Karpas-422 (cell line): Measurements from ENCODE around the gene WDR41. TPM values are rescaled to one million over a fixed set of nuclear protein-coding genes. Genes with fewer than 3 reads are reported as not detected.
"Not testable (repeated sequence)": the region's sequence is repeated elsewhere in the genome, so short reads cannot be mapped to it uniquely, and the experiment has no call there.

Source experiments
- DNase-seq: peaks from one replicate; pipeline ENCODE4 v3.0.0-alpha.2; 2015
- H2AFZ ChIP-seq: fragments of 200-600 bp; sonication (generic); 2 replicates; pipeline ENCODE4 v1.6.1; 2014; ENCODE audit warnings: antibody characterized with exemption, low read length, mixed read lengths
- H3K27ac ChIP-seq: fragments of 200-600 bp; sonication (generic); 2 replicates; pipeline ENCODE4 v1.5.1; 2014; ENCODE audit warnings: mild to moderate bottlenecking, low read length, moderate library complexity
- H3K27me3 ChIP-seq: fragments of 200-600 bp; sonication (generic); 2 replicates; pipeline ENCODE4 v1.6.1; 2014; ENCODE audit warnings: low read length, mixed read lengths
- H3K36me3 ChIP-seq: fragments of 200-600 bp; sonication (generic); 2 replicates; pipeline ENCODE4 v1.6.1; 2014; ENCODE audit warnings: low read length, mixed read lengths; ENCODE audit not compliant: insufficient read depth
- H3K4me1 ChIP-seq: fragments of 200-600 bp; sonication (generic); 2 replicates; pipeline ENCODE4 v1.6.1; 2014; ENCODE audit warnings: mild to moderate bottlenecking, low read length, mixed read lengths
- H3K4me2 ChIP-seq: fragments of 200-600 bp; sonication (generic); 2 replicates; pipeline ENCODE4 v1.6.1; 2014; ENCODE audit warnings: low read length, low read depth, mild to moderate bottlenecking; ENCODE audit not compliant: poor library complexity, severe bottlenecking
- H3K4me3 ChIP-seq: fragments of 200-600 bp; sonication (generic); 2 replicates; pipeline ENCODE4 v1.5.1; 2014; ENCODE audit warnings: mild to moderate bottlenecking, antibody characterized with exemption, low read length, mixed read lengths
- H3K79me2 ChIP-seq: fragments of 200-600 bp; sonication (generic); 2 replicates; pipeline ENCODE4 v1.6.1; 2014; ENCODE audit warnings: mild to moderate bottlenecking, low read length, mixed read lengths
- H3K9ac ChIP-seq: fragments of 200-600 bp; sonication (generic); 2 replicates; pipeline ENCODE4 v1.6.0; 2014; ENCODE audit warnings: low read length
- H3K9me2 ChIP-seq: fragments of 200-600 bp; sonication (generic), shearing (Covaris generic); replicated peaks from 2 replicates; pipeline ENCODE4 v1.6.0; 2014; ENCODE audit warnings: mild to moderate bottlenecking, low read length, moderate library complexity; ENCODE audit not compliant: insufficient read depth
- H3K9me3 ChIP-seq: fragments of 300-700, 200-600 bp; sonication (generic); 2 replicates; pipeline ENCODE4 v1.6.1; 2014; ENCODE audit warnings: low read length, mixed read lengths
- H4K20me1 ChIP-seq: fragments of 200-600 bp; sonication (generic); 2 replicates; pipeline ENCODE4 v1.6.1; 2014; ENCODE audit warnings: mild to moderate bottlenecking, antibody characterized with exemption, low read length, low read depth; ENCODE audit not compliant: insufficient read depth
- total RNA-seq: library from RNA; depleted of rRNA; stranded (reverse); fragments of >200 nt; shearing (Covaris generic); gene quantifications from 2 replicates; pipeline ENCODE4 v1.2.3, GENCODE V29; 2014; ENCODE audit warnings: low replicate concordance

WDR41 gene
- total RNA-seq, 1 experiment from 2014 or later, result 146 TPM

DNA sequence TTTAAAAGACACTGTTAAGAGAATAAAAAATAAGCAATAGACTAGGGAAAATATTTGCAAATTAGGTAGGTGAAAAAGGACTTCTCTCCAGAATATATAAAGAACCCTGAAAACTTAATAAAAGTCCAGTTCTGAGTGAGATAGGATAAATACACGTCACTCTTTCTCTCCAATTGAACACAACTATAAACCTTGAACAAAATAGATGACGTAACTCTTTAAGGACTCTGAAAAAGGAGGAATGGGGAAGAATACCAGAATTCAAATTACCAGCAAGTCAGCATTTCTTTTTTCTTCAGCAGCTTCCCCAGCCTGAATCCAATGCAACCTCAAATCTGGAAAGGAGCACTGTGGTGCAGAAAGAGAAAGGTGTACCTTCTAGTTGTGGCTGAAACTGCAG, 6.8 kb upstream of the WDR41 start:
- Histone ChIP-seq H3K9me2 (no peaks in the 10 kb centered on the region), H4K20me1 (no peaks in the 10 kb centered on the region), H2AFZ (no peak overlapping the region), H3K79me2 (no peaks in the 10 kb centered on the region), H3K4me3 (no peak overlapping the region), H3K27ac (no peak overlapping the region), H3K9ac (no peak overlapping the region), H3K4me1 (no peaks in the 10 kb centered on the region), H3K27me3 (no peaks in the 10 kb centered on the region; the same call in 1 of the 2 replicates), H3K9me3 (no peaks in the 10 kb centered on the region), H3K36me3 (no peaks in the 10 kb centered on the region), H3K4me2 (no peak overlapping the region)
- DNase-seq, result no peak

DNA sequence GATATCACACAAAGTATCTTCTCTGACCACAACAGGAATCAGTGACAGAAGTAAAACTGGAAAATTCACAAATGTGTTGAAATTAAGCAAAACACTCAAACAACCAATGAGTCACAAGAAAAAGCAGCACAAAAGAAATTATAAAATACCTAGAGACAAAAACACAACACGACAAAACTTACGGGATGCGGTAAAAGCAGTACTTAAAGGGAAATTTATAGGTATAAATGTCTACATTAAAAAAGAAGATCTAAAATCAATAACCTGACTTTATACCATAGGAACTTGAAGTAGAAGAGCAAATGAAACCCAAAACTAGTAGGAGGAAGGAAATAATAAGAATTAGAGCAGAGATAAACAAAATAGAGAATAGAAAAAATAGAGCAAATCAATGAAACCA, 2.8 kb upstream of the WDR41 start:
- Histone ChIP-seq H3K36me3 (no peaks in the 10 kb centered on the region), H3K27me3 (no peaks in the 10 kb centered on the region; the same call in 1 of the 2 replicates), H4K20me1 (no peaks in the 10 kb centered on the region), H3K9ac (no peak overlapping the region), H3K79me2 (peaks cover 18% of the 10 kb centered on the region), H2AFZ (no peak overlapping the region), H3K27ac (no peak overlapping the region), H3K9me2 (no peaks in the 10 kb centered on the region), H3K4me3 (no peak overlapping the region), H3K4me1 (peaks cover 14% of the 10 kb centered on the region), H3K9me3 (no peaks in the 10 kb centered on the region), H3K4me2 (peak overlapping the region; percentile 0)
- no peak for DNase-seq

DNA sequence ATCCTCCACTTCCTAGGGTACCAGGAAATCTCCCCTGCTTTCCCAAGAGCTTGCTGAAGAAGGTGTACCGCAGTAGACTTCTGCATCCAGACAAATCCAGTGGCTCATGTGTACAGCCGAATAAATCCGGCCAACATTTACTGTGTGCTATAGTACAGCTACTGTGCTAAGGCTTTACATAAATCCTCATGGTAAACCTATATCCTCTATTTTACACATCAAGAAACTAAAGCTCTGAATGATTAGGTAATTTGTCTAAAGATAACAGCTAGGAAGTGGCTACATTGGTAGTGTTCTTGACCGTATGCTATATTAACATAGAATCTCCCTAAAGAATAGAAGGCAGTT, 511 bp upstream of the WDR41 start:
- Histone ChIP-seq H3K4me1 (peaks cover 29% of the 10 kb centered on the region), H3K4me3 (peak overlapping the region; percentile 97; the same call in 1 of the 2 replicates), H4K20me1 (no peaks in the 10 kb centered on the region), H3K9me3 (no peaks in the 10 kb centered on the region), H3K27me3 (no peaks in the 10 kb centered on the region; the same call in 1 of the 2 replicates), H3K4me2 (peak overlapping the region; percentile 62), H3K27ac (no peak overlapping the region), H3K79me2 (peaks cover 40% of the 10 kb centered on the region), H2AFZ (peak overlapping the region; percentile 70), H3K9me2 (no peaks in the 10 kb centered on the region), H3K36me3 (peaks cover 15% of the 10 kb centered on the region; the same call in 1 of the 2 replicates), H3K9ac (peak overlapping the region; percentile 89)
- no peak for DNase-seq

GRCh38 chr5:77490741-77491344, 1.3 kb downstream of the WDR41 start:
- H4K20me1 ChIP-seq, H3K9me3 ChIP-seq, H2AFZ ChIP-seq, H3K9me2 ChIP-seq, H3K27me3 ChIP-seq: not testable (repeated sequence)
- peak; percentile 62 for DNase-seq
- peaks cover 30% of the 10 kb centered on the region; the same call in 1 of the 2 replicates for H3K36me3 ChIP-seq
- H3K79me2 ChIP-seq, result peaks cover 58% of the 10 kb centered on the region
- peak overlapping the region; percentile 89 for H3K9ac ChIP-seq
- peaks cover 29% of the 10 kb centered on the region for H3K4me1 ChIP-seq
- peak overlapping the region; percentile 97 for H3K4me3 ChIP-seq
- H3K27ac ChIP-seq, result peak overlapping the region; percentile 80
- peak overlapping the region; percentile 95 for H3K4me2 ChIP-seq

DNA sequence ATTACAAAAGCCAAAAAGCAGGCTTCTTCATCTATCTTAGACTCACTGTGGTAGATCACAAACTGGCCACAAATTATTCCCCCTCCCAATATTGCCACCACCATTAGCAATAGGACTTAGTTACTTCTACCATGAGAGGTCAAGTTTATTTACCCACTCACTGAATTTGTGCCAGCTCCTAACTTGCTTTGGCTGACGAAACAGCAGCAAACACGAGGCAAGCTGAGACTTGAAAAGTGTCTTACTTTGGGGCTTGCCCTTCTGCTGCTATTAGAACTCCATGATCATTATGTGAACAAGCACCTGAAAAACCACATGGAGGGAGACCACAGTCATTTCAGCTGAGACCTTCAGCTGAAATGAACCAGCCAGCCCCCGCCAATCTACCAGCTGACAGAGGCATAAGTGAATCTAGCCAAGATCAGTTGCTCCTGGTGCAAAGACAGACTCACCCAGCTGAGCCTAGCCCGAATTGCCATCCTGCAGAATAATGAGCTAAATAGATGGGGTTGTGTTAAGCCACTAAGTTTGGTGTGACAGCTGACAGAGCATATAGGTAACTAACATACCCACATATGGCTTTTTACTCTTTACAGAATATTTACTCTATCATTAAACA, 5.7 kb downstream of the WDR41 start:
- no peak for DNase-seq
- peaks cover 95% of the 10 kb centered on the region for H3K79me2 ChIP-seq
- H3K36me3 ChIP-seq, result peaks cover 73% of the 10 kb centered on the region
- no peak overlapping the region for H3K27ac ChIP-seq
- no peaks in the 10 kb centered on the region for H3K9me2 ChIP-seq
- H3K27me3 ChIP-seq, result no peaks in the 10 kb centered on the region
- H3K4me1 ChIP-seq, result peaks cover 22% of the 10 kb centered on the region
- H3K9me3 ChIP-seq, result no peaks in the 10 kb centered on the region
- no peak overlapping the region for H3K4me2 ChIP-seq
- no peak overlapping the region for H3K4me3 ChIP-seq
- no peak overlapping the region for H2AFZ ChIP-seq
- no peak overlapping the region for H3K9ac ChIP-seq
- H4K20me1 ChIP-seq, result no peaks in the 10 kb centered on the region

DNA sequence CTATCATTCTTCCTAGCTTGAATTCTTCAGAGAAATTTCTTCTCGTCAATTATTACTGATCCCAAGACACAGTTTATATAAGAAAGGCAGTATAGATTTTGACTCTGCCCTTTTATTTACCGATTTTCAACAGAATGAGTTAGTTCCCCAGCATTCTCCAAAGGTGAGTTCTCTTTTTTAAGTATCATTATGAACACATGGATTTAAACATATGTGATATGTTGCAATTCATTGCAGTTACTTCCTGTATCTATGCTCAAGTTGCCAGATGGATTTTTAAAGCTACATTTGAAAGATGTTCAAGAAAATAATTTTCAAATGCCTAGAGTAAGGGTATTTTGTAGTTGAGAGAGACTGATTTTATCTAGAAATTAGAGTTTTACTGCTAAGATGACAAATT, 8.4 kb downstream of the WDR41 start:
- Histone ChIP-seq H3K79me2 (peaks cover 76% of the 10 kb centered on the region), H3K9me3 (no peaks in the 10 kb centered on the region), H3K9ac (no peak overlapping the region), H4K20me1 (no peaks in the 10 kb centered on the region), H3K4me3 (no peak overlapping the region), H3K4me1 (peaks cover 2% of the 10 kb centered on the region; the same call in 1 of the 2 replicates), H3K9me2 (no peaks in the 10 kb centered on the region), H3K4me2 (no peak overlapping the region), H3K36me3 (peaks cover 71% of the 10 kb centered on the region), H2AFZ (no peak overlapping the region), H3K27ac (no peak overlapping the region), H3K27me3 (no peaks in the 10 kb centered on the region)
- DNase-seq, result no peak

GRCh38 chr5:77475041-77475440, 17.1 kb downstream of the WDR41 start:
- H3K27me3 ChIP-seq, H2AFZ ChIP-seq, H3K36me3 ChIP-seq, H4K20me1 ChIP-seq, H3K4me2 ChIP-seq, H3K9me3 ChIP-seq, H3K4me3 ChIP-seq, H3K4me1 ChIP-seq, H3K9ac ChIP-seq, DNase-seq, H3K27ac ChIP-seq, H3K9me2 ChIP-seq: not testable (repeated sequence)
- H3K79me2 ChIP-seq, result peaks cover 11% of the 10 kb centered on the region

DNA sequence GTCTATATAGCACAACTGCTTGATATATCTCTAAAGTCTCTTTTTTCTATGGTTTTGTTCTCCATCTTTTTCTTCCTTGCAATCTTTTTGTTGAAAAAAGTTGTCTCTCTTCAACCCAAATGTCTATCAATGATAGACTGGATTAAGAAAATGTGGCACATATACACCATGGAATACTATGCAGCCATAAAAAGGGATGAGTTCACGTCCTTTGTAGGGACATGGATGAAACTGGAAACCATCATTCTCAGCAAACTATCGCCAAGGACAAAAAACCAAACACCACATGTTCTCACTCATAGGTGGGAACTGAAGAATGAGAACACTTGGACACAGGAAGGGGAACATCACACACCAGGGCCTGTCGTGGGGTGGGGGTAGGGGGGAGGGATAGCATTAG, 23.2 kb downstream of the WDR41 start:
- not testable (repeated sequence) for H3K36me3 ChIP-seq, H3K4me3 ChIP-seq, H3K27me3 ChIP-seq, H4K20me1 ChIP-seq, H3K9me3 ChIP-seq, H3K4me2 ChIP-seq, H3K9ac ChIP-seq, DNase-seq, H2AFZ ChIP-seq, H3K9me2 ChIP-seq, H3K27ac ChIP-seq
- Histone ChIP-seq H3K79me2 (peaks cover 60% of the 10 kb centered on the region), H3K4me1 (peaks cover 18% of the 10 kb centered on the region)
